ENCODE measurements around the gene CAPNS1.
"Not testable (repeated sequence)": the region's sequence is repeated elsewhere in the genome, so short reads cannot be mapped to it uniquely, and the experiment has no call there.

CAPNS1 gene

GRCh38 chr19:36113894-36114720 is 25.8 kb upstream of the CAPNS1 start:
- no peak for DNase-seq (ENCODE audit: low read depth, low spot score)
- H3K27ac ChIP-seq: peak overlapping the region; percentile 76

GRCh38 chr19:36114721-36115452 is 25.0 kb upstream of the CAPNS1 start, which contains the start of gene POLR2I:
Gene POLR2I (minus strand): TSS chr19:36114875. CDS start chr19:36114856, 19 bp downstream.
- DNase-seq (ENCODE audit: low read depth, low spot score): peak; percentile 99
- peak within 1 kb of the TSS; percentile 76 for H3K27ac ChIP-seq

- peak within 1 kb of the TSS; percentile 76 for H3K27ac ChIP-seq
- DNase-seq (ENCODE audit: low read depth, low spot score): no peak
Observed at GRCh38 chr19:36115453-36116343, 24.2 kb upstream of the CAPNS1 start, which contains the start of gene TBCB. Gene TBCB (plus strand): TSS chr19:36115468. CDS start chr19:36115561, 93 bp downstream.

- H3K27ac ChIP-seq: peak overlapping the region; percentile 76
- no peak for DNase-seq (ENCODE audit: low read depth, low spot score)
Observed at GRCh38 chr19:36116344-36116637, 23.6 kb upstream of the CAPNS1 start.

GRCh38 chr19:36120092-36120983 is 19.5 kb upstream of the CAPNS1 start:
- DNase-seq (ENCODE audit: low read depth, low spot score): no peak
- no peak overlapping the region for H3K27ac ChIP-seq

- no peak for DNase-seq (ENCODE audit: low read depth, low spot score)
- no peak overlapping the region for H3K27ac ChIP-seq
Observed at GRCh38 chr19:36120984-36121358, 18.9 kb upstream of the CAPNS1 start.

- H3K27ac ChIP-seq: no peak overlapping the region
- no peak for DNase-seq (ENCODE audit: low read depth, low spot score)
Observed at GRCh38 chr19:36121486-36122124, 18.3 kb upstream of the CAPNS1 start.

GRCh38 chr19:36125557-36125956 is 14.3 kb upstream of the CAPNS1 start:
- H3K27ac ChIP-seq: no peak overlapping the region
- DNase-seq (ENCODE audit: low read depth, low spot score): no peak

- peak overlapping the region; percentile 97 for H3K27ac ChIP-seq
- DNase-seq (ENCODE audit: low read depth, low spot score): no peak
Observed at GRCh38 chr19:36128392-36128736, 11.5 kb upstream of the CAPNS1 start.

- H3K27ac ChIP-seq: peak overlapping the region; percentile 79
Observed at GRCh38 chr19:36131221-36131620, 8.6 kb upstream of the CAPNS1 start.

GRCh38 chr19:36134867-36135266 is 5.0 kb upstream of the CAPNS1 start:
- peak overlapping the region; percentile 99 for H3K27ac ChIP-seq
- not testable (repeated sequence) for DNase-seq (ENCODE audit: low read depth, low spot score)

More at GRCh38 chr19:36131221-36131620, 8.6 kb upstream of the CAPNS1 start:
- DNase-seq (ENCODE audit: low read depth, low spot score): not testable (repeated sequence)

- DNase-seq (ENCODE audit: low read depth, low spot score): peak; percentile 97
- peak overlapping the region; percentile 99 for H3K27ac ChIP-seq
Observed at GRCh38 chr19:36136964-36137686, 2.7 kb upstream of the CAPNS1 start.

GRCh38 chr19:36139120-36139472 is 770 bp upstream of the CAPNS1 start:
- peak overlapping the region; percentile 99 for H3K27ac ChIP-seq
- DNase-seq (ENCODE audit: low read depth, low spot score): no peak

GRCh38 chr19:36140304-36141038 is 605 bp downstream of the CAPNS1 start:
- peak overlapping the region; percentile 99 for H3K27ac ChIP-seq
- no peak for DNase-seq (ENCODE audit: low read depth, low spot score)

GRCh38 chr19:36141039-36141927 is 1.4 kb downstream of the CAPNS1 start:
- peak overlapping the region; percentile 99 for H3K27ac ChIP-seq
- no peak for DNase-seq (ENCODE audit: low read depth, low spot score)

GRCh38 chr19:36142046-36142445 is 2.2 kb downstream of the CAPNS1 start:
- DNase-seq (ENCODE audit: low read depth, low spot score): no peak
- H3K27ac ChIP-seq: peak overlapping the region; percentile 99

GRCh38 chr19:36142496-36142895 is 2.6 kb downstream of the CAPNS1 start:
- no peak for DNase-seq (ENCODE audit: low read depth, low spot score)
- H3K27ac ChIP-seq: no peak overlapping the region
